ENCODE results near the gene DPP9. TPM values are rescaled to one million over a fixed set of nuclear protein-coding genes. Genes with fewer than 3 reads are reported as not detected.
A peak's percentile ranks its signal among the peaks of the same experiment; 100 is the strongest.

Gene DPP9
- total and polyA plus RNA-seq, 2 of the 13 experiments (the other 11 are each of a cell fraction or from before 2014, with no cell fraction given): 8.4 to 25.8 TPM

DNA sequence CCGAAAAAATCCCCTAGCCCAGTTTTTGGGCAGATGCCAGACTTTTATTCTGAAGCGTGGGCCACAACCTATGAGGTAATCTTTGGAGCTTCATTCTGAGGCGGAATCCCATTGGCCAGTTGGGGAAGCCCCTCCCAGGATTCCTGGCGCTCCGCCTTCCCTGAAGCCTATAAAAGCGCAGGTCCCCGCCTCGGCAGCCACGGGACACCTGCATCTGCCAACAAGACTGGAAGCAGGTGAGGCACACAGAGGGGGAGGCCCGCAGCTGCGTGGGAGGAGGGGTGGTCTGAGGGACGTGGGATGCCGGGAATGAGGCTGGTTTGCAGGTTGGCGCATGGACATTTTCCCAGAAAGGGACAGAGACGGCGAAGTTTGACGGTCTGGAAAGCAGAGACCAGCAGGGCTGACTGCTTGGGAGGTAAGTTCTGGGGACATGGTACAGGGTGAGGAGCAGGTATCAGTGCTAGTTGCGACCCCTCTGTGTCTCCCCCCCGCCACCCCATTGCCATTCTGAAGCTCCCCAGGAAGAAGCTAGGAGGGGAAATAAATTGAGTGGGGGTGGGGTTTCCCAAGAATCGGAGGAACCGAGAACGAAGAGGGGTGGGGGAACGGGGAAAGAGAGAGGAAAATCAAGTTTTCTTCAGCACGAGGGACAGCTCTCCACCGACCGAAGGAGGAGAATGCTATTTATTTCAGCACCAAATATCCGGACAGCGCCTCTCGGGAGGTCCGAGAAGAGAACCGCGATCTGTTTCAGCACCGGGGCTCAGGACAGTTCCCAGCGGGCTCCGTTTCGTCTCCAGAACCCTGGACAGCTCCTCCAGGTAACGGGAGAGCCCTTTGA lies 45.5 kb upstream of the DPP9 start (continued):
- TF ChIP-seq, protein P1, sequence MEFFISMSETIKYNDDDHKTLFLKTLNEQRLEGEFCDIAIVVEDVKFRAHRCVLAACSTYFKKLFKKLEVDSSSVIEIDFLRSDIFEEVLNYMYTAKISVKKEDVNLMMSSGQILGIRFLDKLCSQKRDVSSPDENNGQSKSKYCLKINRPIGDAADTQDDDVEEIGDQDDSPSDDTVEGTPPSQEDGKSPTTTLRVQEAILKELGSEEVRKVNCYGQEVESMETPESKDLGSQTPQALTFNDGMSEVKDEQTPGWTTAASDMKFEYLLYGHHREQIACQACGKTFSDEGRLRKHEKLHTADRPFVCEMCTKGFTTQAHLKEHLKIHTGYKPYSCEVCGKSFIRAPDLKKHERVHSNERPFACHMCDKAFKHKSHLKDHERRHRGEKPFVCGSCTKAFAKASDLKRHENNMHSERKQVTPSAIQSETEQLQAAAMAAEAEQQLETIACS (CRISPR knock-in tag; IDR thresholded peaks at IDR 0.05): peak; percentile 79
- TF ChIP-seq ZNF660 (CRISPR knock-in tag; IDR thresholded peaks at IDR 0.05; ENCODE audit: borderline replicate concordance, low read depth) (peak; percentile 100), JUN (CRISPR knock-in tag; IDR thresholded peaks at IDR 0.05) (peak; percentile 98), KAT8 (CRISPR knock-in tag; IDR thresholded peaks at IDR 0.05) (peak; percentile 99), HOXA5 (CRISPR knock-in tag; IDR thresholded peaks at IDR 0.05) (peak; percentile 100), ZNF569 (CRISPR knock-in tag; IDR thresholded peaks at IDR 0.05; ENCODE audit: borderline replicate concordance) (peak; percentile 100; the same call in 1 of the 2 replicates), ESRRA (CRISPR knock-in tag; IDR thresholded peaks at IDR 0.05; ENCODE audit: low read depth) (peak; percentile 98), ZNF7 (CRISPR knock-in tag; IDR thresholded peaks at IDR 0.05) (peak; percentile 97), PAF1 (CRISPR knock-in tag; IDR thresholded peaks at IDR 0.05) (peak; percentile 94; the same call in 1 of the 2 replicates), EED (CRISPR knock-in tag; IDR thresholded peaks at IDR 0.05) (peak; percentile 100), ZNF552 (CRISPR knock-in tag; IDR thresholded peaks at IDR 0.05; ENCODE audit: borderline replicate concordance) (peak; percentile 100), NAIF1 (CRISPR knock-in tag; IDR thresholded peaks at IDR 0.05; ENCODE audit: borderline replicate concordance) (peak; percentile 99), HDAC6 (IDR thresholded peaks at IDR 0.05; ENCODE audit: low read depth, low read length) (no peak)
- TF ChIP-seq, protein P2, sequence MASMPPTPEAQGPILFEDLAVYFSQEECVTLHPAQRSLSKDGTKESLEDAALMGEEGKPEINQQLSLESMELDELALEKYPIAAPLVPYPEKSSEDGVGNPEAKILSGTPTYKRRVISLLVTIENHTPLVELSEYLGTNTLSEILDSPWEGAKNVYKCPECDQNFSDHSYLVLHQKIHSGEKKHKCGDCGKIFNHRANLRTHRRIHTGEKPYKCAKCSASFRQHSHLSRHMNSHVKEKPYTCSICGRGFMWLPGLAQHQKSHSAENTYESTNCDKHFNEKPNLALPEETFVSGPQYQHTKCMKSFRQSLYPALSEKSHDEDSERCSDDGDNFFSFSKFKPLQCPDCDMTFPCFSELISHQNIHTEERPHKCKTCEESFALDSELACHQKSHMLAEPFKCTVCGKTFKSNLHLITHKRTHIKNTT (CRISPR knock-in tag; IDR thresholded peaks at IDR 0.05): no peak
- TF ChIP-seq, protein P3, sequence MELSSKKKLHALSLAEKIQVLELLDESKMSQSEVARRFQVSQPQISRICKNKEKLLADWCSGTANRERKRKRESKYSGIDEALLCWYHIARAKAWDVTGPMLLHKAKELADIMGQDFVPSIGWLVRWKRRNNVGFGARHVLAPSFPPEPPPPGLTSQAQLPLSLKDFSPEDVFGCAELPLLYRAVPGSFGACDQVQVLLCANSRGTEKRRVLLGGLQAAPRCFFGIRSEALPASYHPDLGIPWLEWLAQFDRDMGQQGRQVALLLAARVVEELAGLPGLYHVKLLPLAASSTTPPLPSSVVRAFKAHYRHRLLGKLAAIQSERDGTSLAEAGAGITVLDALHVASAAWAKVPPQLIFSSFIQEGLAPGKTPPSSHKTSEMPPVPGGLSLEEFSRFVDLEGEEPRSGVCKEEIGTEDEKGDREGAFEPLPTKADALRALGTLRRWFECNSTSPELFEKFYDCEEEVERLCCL (CRISPR knock-in tag; IDR thresholded peaks at IDR 0.05; ENCODE audit: borderline replicate concordance): peak; percentile 100
- TF ChIP-seq, protein P4, sequence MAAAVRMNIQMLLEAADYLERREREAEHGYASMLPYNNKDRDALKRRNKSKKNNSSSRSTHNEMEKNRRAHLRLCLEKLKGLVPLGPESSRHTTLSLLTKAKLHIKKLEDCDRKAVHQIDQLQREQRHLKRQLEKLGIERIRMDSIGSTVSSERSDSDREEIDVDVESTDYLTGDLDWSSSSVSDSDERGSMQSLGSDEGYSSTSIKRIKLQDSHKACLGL (CRISPR knock-in tag; IDR thresholded peaks at IDR 0.05): peak; percentile 100
- TF ChIP-seq, protein P5, sequence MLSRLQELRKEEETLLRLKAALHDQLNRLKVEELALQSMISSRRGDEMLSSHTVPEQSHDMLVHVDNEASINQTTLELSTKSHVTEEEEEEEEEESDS (CRISPR knock-in tag; IDR thresholded peaks at IDR 0.05; ENCODE audit: borderline replicate concordance): peak; percentile 99
- TF ChIP-seq, protein P6, sequence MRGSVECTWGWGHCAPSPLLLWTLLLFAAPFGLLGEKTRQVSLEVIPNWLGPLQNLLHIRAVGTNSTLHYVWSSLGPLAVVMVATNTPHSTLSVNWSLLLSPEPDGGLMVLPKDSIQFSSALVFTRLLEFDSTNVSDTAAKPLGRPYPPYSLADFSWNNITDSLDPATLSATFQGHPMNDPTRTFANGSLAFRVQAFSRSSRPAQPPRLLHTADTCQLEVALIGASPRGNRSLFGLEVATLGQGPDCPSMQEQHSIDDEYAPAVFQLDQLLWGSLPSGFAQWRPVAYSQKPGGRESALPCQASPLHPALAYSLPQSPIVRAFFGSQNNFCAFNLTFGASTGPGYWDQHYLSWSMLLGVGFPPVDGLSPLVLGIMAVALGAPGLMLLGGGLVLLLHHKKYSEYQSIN (CRISPR knock-in tag; IDR thresholded peaks at IDR 0.05; ENCODE audit: borderline replicate concordance): peak; percentile 99
- TF ChIP-seq, protein P7, sequence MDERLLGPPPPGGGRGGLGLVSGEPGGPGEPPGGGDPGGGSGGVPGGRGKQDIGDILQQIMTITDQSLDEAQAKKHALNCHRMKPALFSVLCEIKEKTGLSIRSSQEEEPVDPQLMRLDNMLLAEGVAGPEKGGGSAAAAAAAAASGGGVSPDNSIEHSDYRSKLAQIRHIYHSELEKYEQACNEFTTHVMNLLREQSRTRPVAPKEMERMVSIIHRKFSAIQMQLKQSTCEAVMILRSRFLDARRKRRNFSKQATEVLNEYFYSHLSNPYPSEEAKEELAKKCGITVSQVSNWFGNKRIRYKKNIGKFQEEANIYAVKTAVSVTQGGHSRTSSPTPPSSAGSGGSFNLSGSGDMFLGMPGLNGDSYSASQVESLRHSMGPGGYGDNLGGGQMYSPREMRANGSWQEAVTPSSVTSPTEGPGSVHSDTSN (CRISPR knock-in tag; IDR thresholded peaks at IDR 0.05): peak; percentile 75
- TF ChIP-seq, protein P8, sequence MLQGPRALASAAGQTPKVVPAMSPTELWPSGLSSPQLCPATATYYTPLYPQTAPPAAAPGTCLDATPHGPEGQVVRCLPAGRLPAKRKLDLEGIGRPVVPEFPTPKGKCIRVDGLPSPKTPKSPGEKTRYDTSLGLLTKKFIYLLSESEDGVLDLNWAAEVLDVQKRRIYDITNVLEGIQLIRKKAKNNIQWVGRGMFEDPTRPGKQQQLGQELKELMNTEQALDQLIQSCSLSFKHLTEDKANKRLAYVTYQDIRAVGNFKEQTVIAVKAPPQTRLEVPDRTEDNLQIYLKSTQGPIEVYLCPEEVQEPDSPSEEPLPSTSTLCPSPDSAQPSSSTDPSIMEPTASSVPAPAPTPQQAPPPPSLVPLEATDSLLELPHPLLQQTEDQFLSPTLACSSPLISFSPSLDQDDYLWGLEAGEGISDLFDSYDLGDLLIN (CRISPR knock-in tag; IDR thresholded peaks at IDR 0.05; ENCODE audit: borderline replicate concordance): peak; percentile 100; the same call in 1 of the 2 replicates
